Fibroblast of lung (primary cell): Measurements from ENCODE around the gene SC5D. TPM values are rescaled to one million over a fixed set of nuclear protein-coding genes. Genes with fewer than 3 reads are reported as not detected.

Experiments used
- DNase-seq, 2 donors: peaks; one replicate each; pipeline versions ENCODE4 v3.0.0 to v3.0.0-alpha.2; 2010; ENCODE audit warnings: low read depth in 2 of 2
- H2AFZ ChIP-seq: 2 replicates; pipeline ENCODE4 v1.5.1; 2012; ENCODE audit warnings: low read length, control low read depth, inconsistent platforms
- H3K27ac ChIP-seq: 2 replicates; pipeline ENCODE4 v1.5.1; 2011; ENCODE audit warnings: low read length, control low read depth; ENCODE audit not compliant: insufficient read depth
- H3K27me3 ChIP-seq: 2 replicates; pipeline ENCODE4 v1.5.1; 2011; ENCODE audit warnings: mild to moderate bottlenecking, low read length; ENCODE audit not compliant: control insufficient read depth, insufficient read depth
- H3K36me3 ChIP-seq: 2 replicates; pipeline ENCODE4 v1.5.1; 2011; ENCODE audit warnings: low read length; ENCODE audit not compliant: control insufficient read depth, insufficient read depth
- H3K4me1 ChIP-seq: 2 replicates; pipeline ENCODE4 v1.5.1; 2011; ENCODE audit warnings: low read length; ENCODE audit not compliant: control insufficient read depth, insufficient read depth; ENCODE audit errors: extremely low read depth
- H3K4me2 ChIP-seq: 2 replicates; pipeline ENCODE4 v1.5.1; 2011; ENCODE audit warnings: low read length, control low read depth; ENCODE audit not compliant: insufficient read depth; ENCODE audit errors: extremely low read depth
- H3K4me3 ChIP-seq, 4 experiments: fragments of 200-600 bp in 1 of 4; sonication (generic) in 1 of 4; replicated peaks in 1 of 4; 2 replicates each; pipeline ENCODE4 v1.5.1; 2011 to 2016; ENCODE audit warnings: low read length in 4 of 4, low read depth in 3 of 4, mild to moderate bottlenecking in 3 of 4, control low read depth in 2 of 4, inconsistent platforms in 1 of 4, mixed read lengths in 1 of 4; ENCODE audit not compliant: insufficient read depth in 1 of 4; ENCODE audit errors: control extremely low read depth in 1 of 4
- H3K79me2 ChIP-seq: 2 replicates; pipeline ENCODE4 v1.5.1; 2012; ENCODE audit warnings: mild to moderate bottlenecking, low read length, inconsistent platforms; ENCODE audit not compliant: control insufficient read depth, insufficient read depth
- H3K9ac ChIP-seq: 2 replicates; pipeline ENCODE4 v1.5.1; 2011; ENCODE audit warnings: mild to moderate bottlenecking, low read length, control low read depth; ENCODE audit not compliant: insufficient read depth
- H3K9me3 ChIP-seq: 2 replicates; pipeline ENCODE4 v1.5.1; 2012; ENCODE audit warnings: low read depth, low read length; ENCODE audit not compliant: control insufficient read depth, insufficient read depth
- H4K20me1 ChIP-seq: 2 replicates; pipeline ENCODE4 v1.5.1; 2011; ENCODE audit warnings: low read length; ENCODE audit not compliant: control insufficient read depth, insufficient read depth; ENCODE audit errors: extremely low read depth
- EZH2 ChIP-seq: IDR thresholded peaks from 2 replicates; pipeline ENCODE4 v1.5.1; 2012; ENCODE audit warnings: low read length, control low read depth, mild to moderate bottlenecking; ENCODE audit errors: missing control alignments
- polyA plus RNA-seq, 2 donors: library from polyadenylated mRNA; depleted of rRNA in 1 of 2; stranded (reverse) in 1 of 2; unstranded in 1 of 2; fragments of >200 nt; gene quantifications; 2 replicates each; pipeline ENCODE4 v1.2.1, GENCODE V29; 2011 to 2012; ENCODE audit warnings: missing spikeins in 1 of 2
- total RNA-seq: library from RNA; depleted of rRNA; stranded (reverse); fragments of >200 nt; gene quantifications from 2 replicates; pipeline ENCODE4 v1.2.1, GENCODE V29; 2014
- TF ChIP-seq, protein P1 (sequence below), 2 donors: IDR thresholded peaks in 1 of 2; conservative IDR thresholded peaks in 1 of 2; 1 replicate in 1 of 2; 2 replicates in 1 of 2; pipeline ENCODE4 v1.5.1; 2011 to 2012; ENCODE audit warnings: low read length in 2 of 2, control low read depth in 1 of 2, inconsistent platforms in 1 of 2, low read depth in 1 of 2, mild to moderate bottlenecking in 1 of 2

SC5D gene
- total and polyA plus RNA-seq, 2 donors (not counting 1 experiment from before 2014, with no cell fraction given) = 102 to 112 TPM

DNA sequence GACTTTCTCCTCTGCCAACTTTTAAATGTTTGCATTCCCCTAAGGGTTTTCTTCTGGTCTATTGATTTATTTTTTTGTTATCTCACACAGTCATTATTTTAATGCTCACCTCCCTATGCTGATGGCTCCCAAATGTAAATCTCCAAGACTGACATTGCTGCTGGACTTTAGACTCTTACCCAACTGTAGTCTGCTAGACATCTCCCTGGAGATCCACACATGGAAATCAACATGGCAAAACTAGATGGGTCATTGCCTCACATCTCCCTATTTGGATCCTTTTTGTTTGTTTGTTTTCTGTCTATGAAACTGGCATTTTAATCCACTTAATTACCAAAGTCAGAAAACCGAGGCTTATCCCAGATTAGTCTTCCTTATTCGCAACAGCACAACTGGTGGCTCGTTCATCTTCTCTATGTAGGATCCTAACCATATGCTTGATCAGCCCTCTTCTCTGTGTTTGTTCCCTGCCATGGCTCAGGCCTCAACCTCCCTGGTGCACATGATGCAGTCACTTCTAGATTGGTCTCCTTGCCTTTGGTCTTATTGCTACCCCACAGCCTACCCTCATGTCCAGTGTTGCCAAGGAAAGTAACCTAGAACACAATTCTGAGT, 37.3 kb downstream of the SC5D start:
- no peak overlapping the region for H2AFZ ChIP-seq
- no peak overlapping the region for H3K27ac ChIP-seq
- H3K9ac ChIP-seq = no peak overlapping the region
- peaks cover 8% of the 10 kb centered on the region for H3K27me3 ChIP-seq
- no peaks in the 10 kb centered on the region for H3K79me2 ChIP-seq
- TF ChIP-seq, protein P1, sequence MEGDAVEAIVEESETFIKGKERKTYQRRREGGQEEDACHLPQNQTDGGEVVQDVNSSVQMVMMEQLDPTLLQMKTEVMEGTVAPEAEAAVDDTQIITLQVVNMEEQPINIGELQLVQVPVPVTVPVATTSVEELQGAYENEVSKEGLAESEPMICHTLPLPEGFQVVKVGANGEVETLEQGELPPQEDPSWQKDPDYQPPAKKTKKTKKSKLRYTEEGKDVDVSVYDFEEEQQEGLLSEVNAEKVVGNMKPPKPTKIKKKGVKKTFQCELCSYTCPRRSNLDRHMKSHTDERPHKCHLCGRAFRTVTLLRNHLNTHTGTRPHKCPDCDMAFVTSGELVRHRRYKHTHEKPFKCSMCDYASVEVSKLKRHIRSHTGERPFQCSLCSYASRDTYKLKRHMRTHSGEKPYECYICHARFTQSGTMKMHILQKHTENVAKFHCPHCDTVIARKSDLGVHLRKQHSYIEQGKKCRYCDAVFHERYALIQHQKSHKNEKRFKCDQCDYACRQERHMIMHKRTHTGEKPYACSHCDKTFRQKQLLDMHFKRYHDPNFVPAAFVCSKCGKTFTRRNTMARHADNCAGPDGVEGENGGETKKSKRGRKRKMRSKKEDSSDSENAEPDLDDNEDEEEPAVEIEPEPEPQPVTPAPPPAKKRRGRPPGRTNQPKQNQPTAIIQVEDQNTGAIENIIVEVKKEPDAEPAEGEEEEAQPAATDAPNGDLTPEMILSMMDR (conservative IDR thresholded peaks at IDR 0.05 in 1 of 2, IDR thresholded peaks at IDR 0.05 in 1 of 2; ENCODE audit: low read depth in 1 of 2, low read length in 2 of 2) = no peak
- TF ChIP-seq EZH2 = no peak
- no peak overlapping the region for H3K4me3 ChIP-seq
- H3K36me3 ChIP-seq = no peaks in the 10 kb centered on the region
- H3K9me3 ChIP-seq = no peaks in the 10 kb centered on the region
- no peaks in the 10 kb centered on the region for H3K4me1 ChIP-seq
- no peak overlapping the region for H3K4me2 ChIP-seq
- H4K20me1 ChIP-seq = no peaks in the 10 kb centered on the region
- no peak for DNase-seq

DNA sequence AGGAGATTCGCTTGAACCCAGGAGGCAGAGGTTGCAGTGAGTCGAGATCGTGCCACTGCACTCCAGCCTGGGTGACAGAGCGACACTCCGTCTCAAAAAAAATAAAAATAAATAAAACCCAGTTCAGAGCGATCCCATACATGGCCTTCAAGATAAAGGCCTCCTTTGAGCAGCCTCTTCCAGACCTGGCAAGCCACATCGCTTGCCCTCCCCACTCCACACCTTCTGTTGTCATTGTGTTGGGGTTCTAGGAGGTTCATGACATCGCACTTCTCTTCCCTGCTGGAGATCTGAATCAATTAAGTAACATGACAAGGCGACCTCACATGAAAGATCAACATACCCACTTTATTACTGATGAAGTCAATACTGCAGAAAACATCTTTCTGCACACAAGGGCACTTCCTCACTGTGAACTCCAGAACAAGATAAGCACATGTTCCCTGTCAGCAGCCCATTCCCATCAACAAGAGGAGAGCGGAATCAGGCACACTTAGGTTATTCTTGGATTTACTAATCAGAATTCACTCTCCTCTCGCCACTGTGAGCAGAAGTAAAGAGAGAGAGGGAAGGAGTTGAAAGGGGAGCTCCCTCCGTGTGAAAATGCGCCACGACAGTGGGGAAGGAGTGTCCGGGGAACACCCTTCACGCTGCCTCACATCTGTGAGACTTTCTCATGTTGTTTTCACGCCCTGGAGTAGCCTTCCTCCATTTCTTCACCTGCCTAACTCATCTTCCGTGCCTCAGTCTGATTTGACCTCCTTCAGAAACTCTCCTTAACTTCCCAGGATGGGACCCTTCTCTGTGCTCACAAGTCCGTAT, 38.3 kb downstream of the SC5D start:
- no peak overlapping the region for H3K4me3 ChIP-seq
- H3K4me2 ChIP-seq = no peak overlapping the region
- H3K36me3 ChIP-seq = no peaks in the 10 kb centered on the region
- peaks cover 6% of the 10 kb centered on the region for H3K27me3 ChIP-seq
- no peaks in the 10 kb centered on the region for H3K79me2 ChIP-seq
- TF ChIP-seq EZH2 = no peak
- TF ChIP-seq, protein P1 (conservative IDR thresholded peaks at IDR 0.05 in 1 of 2, IDR thresholded peaks at IDR 0.05 in 1 of 2; ENCODE audit: low read depth in 1 of 2, low read length in 2 of 2) = no peak
- H3K4me1 ChIP-seq = no peaks in the 10 kb centered on the region
- no peak for DNase-seq
- no peak overlapping the region for H3K27ac ChIP-seq
- no peaks in the 10 kb centered on the region for H4K20me1 ChIP-seq
- no peaks in the 10 kb centered on the region for H3K9me3 ChIP-seq
- H3K9ac ChIP-seq = no peak overlapping the region
- H2AFZ ChIP-seq = no peak overlapping the region

DNA sequence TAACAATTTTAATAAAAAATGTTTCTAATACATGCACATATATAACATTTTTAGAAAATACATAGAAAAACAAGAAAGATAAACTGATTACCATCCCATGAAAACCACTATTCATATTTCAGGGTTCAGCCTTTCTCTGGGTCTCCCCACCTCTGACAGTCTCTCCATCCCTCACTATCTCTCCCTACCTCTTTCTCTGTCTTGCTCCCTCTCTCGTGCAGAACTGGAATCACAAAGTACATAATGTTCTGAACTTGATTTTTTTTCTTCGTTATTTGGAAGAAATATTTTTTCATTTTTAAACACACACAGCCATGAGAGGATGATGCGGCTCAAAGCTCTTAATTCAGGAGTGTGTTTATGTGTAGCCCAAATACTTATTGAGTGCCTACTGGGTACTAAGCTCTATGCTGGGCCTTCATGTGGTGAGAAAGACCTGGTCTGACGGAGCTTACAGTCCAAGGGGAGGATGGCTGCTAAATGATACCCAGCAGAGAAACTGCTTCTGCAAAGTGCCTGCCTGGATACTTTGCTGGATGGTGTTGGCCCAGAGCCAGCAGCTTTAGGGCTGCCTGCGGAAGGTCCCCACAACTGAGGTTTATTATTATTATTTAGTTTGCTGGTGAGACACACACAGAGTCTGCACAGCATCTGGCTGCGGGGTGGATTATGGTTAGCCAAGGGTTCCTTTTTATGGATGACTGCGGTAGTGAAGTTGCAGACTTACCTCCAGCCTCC, 42.6 kb downstream of the SC5D start:
- no peak overlapping the region for H3K4me3 ChIP-seq
- H3K27ac ChIP-seq = no peak overlapping the region
- TF ChIP-seq, protein P1 (conservative IDR thresholded peaks at IDR 0.05 in 1 of 2, IDR thresholded peaks at IDR 0.05 in 1 of 2; ENCODE audit: low read depth in 1 of 2, low read length in 2 of 2) = peak; percentile 13 to 34
- no peak for TF ChIP-seq EZH2
- no peaks in the 10 kb centered on the region for H3K4me1 ChIP-seq
- no peak overlapping the region for H2AFZ ChIP-seq
- H3K9me3 ChIP-seq = no peaks in the 10 kb centered on the region
- peak in 1 of 2 donors; percentile 3 for DNase-seq
- H3K9ac ChIP-seq = no peak overlapping the region
- no peaks in the 10 kb centered on the region for H3K79me2 ChIP-seq
- no peak overlapping the region for H3K4me2 ChIP-seq
- no peaks in the 10 kb centered on the region for H3K36me3 ChIP-seq
- peaks cover 2% of the 10 kb centered on the region for H3K27me3 ChIP-seq
- H4K20me1 ChIP-seq = no peaks in the 10 kb centered on the region
